ENCODE results near the gene SMYD4.

The SMYD4 gene

GRCh38 chr17:1729966-1730325, 99.8 kb downstream of the SMYD4 start:
- no peak for DNase-seq
